ENCODE data around the gene SNRNP25.

DNA sequence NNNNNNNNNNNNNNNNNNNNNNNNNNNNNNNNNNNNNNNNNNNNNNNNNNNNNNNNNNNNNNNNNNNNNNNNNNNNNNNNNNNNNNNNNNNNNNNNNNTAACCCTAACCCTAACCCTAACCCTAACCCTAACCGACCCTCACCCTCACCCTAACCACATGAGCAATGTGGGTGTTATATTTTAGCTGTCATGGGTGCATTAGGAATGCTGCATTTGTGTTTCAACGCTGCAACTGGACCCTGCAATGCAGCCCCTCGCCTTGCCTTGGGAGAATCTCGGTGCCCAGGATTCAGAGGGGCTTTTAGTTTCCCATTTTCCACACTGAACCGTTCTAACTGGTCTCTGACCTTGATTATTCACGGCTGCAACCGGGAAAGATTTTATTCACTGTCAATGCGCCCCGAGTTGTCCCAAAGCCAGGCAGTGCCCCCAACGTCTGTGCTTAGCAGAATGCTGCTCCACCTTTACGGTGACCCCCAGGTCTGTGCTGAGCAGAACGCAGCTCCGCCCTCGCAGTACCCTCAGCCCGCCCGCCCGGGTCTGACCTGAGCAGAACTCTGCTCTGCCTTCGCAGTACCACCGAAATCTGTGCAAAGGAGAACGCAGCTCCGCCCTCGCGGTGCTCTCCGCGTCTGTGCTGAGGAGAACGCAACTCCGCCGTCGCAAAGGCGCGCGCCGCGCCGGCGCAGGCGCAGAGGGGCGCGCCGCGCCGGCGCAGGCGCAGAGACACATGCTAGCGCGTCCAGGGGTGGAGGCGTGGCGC is 43.5 kb upstream of the SNRNP25 start:
- TF ChIP-seq CHD2 (IDR thresholded peaks at IDR 0.05; ENCODE audit: low read length) (no peak), TEAD4 (IDR thresholded peaks at IDR 0.05; ENCODE audit: low read depth, low read length) (no peak), CBX5 (IDR thresholded peaks at IDR 0.05; ENCODE audit: low read depth, low read length) (no peak), POLR2A (IDR thresholded peaks at IDR 0.05; ENCODE audit: control extremely low read depth in 1 of 2, low read depth in 2 of 2, low read length in 2 of 2) (no peak), EP300 (IDR thresholded peaks at IDR 0.05; ENCODE audit: borderline replicate concordance in 1 of 2, low read depth in 2 of 2, low read length in 2 of 2) (no peak)
- TF ChIP-seq, protein P1, sequence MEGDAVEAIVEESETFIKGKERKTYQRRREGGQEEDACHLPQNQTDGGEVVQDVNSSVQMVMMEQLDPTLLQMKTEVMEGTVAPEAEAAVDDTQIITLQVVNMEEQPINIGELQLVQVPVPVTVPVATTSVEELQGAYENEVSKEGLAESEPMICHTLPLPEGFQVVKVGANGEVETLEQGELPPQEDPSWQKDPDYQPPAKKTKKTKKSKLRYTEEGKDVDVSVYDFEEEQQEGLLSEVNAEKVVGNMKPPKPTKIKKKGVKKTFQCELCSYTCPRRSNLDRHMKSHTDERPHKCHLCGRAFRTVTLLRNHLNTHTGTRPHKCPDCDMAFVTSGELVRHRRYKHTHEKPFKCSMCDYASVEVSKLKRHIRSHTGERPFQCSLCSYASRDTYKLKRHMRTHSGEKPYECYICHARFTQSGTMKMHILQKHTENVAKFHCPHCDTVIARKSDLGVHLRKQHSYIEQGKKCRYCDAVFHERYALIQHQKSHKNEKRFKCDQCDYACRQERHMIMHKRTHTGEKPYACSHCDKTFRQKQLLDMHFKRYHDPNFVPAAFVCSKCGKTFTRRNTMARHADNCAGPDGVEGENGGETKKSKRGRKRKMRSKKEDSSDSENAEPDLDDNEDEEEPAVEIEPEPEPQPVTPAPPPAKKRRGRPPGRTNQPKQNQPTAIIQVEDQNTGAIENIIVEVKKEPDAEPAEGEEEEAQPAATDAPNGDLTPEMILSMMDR (IDR thresholded peaks at IDR 0.05; ENCODE audit: control extremely low read depth in 1 of 3, insufficient read depth in 1 of 3, low read depth in 1 of 3, low read length in 3 of 3) = no peak
